ENCODE measurements around the gene GALNT18.

The GALNT18 gene

GRCh38 chr11:11572386-11572785 is 49.4 kb downstream of the GALNT18 start:
- no peaks in the 10 kb centered on the region for H3F3A ChIP-seq (ENCODE audit: insufficient read depth, low read length)
- no peak overlapping the region for H3K4me3 ChIP-seq (ENCODE audit: low read length)
- H3K9me3 ChIP-seq (replicated peaks; ENCODE audit: insufficient read depth, low read length): no peaks in the 10 kb centered on the region
- no peak overlapping the region for H3K9ac ChIP-seq (ENCODE audit: low read length)
- no peak for DNase-seq
- H3K36me3 ChIP-seq (replicated peaks; ENCODE audit: insufficient read depth, low read length): no peaks in the 10 kb centered on the region
- H3K27me3 ChIP-seq (replicated peaks; ENCODE audit: insufficient read depth, low read length): no peaks in the 10 kb centered on the region
- no peak overlapping the region for H2AFZ ChIP-seq (ENCODE audit: low read length)
- H3K27ac ChIP-seq (ENCODE audit: low read length): no peak overlapping the region
- TF ChIP-seq EZH2phosphoT487 (IDR thresholded peaks at IDR 0.05; ENCODE audit: low read length) (no peak), CTCF (IDR thresholded peaks at IDR 0.05; ENCODE audit: low read length) (no peak), EZH2 (optimal IDR thresholded peaks at IDR 0.05; ENCODE audit: low read depth, low read length) (no peak)
- no peaks in the 10 kb centered on the region for H3K4me1 ChIP-seq (ENCODE audit: low read length)
- H3K4me2 ChIP-seq (ENCODE audit: low read depth, low read length): no peak overlapping the region
- no peaks in the 10 kb centered on the region for H4K20me1 ChIP-seq (ENCODE audit: insufficient read depth, low read length)
- H3K79me2 ChIP-seq (ENCODE audit: low read length): no peaks in the 10 kb centered on the region
- H3K9me2 ChIP-seq (replicated peaks; ENCODE audit: insufficient read depth, low read length): no peaks in the 10 kb centered on the region

DNA sequence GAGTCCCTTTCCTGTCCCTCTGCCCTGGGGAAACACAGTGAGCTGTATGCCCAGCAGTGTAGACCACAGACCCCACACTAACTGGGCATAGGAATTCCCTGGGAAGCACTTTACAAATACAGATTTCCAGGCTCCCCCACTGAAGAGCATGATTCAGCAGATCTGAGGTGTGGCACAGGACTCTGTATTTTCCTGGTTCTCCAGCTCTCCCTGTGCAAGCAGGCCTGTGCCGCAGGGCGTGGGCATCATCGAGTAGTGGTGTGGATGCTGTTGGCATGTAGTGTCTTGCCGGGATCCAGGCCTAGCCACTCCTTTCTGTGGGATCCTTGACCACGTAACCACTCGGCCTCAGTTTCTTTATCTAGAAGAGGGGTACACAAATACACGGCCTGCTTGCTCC is 49.9 kb downstream of the GALNT18 start:
- H3K79me2 ChIP-seq (ENCODE audit: low read length): no peaks in the 10 kb centered on the region
- H3K9me3 ChIP-seq (replicated peaks; ENCODE audit: insufficient read depth, low read length): no peaks in the 10 kb centered on the region
- H3K9me2 ChIP-seq (replicated peaks; ENCODE audit: insufficient read depth, low read length): no peaks in the 10 kb centered on the region
- no peak overlapping the region for H3K4me2 ChIP-seq (ENCODE audit: low read depth, low read length)
- H3K36me3 ChIP-seq (replicated peaks; ENCODE audit: insufficient read depth, low read length): no peaks in the 10 kb centered on the region
- H3K27me3 ChIP-seq (replicated peaks; ENCODE audit: insufficient read depth, low read length): no peaks in the 10 kb centered on the region
- H3K9ac ChIP-seq (ENCODE audit: low read length): no peak overlapping the region
- no peaks in the 10 kb centered on the region for H3F3A ChIP-seq (ENCODE audit: insufficient read depth, low read length)
- H3K4me1 ChIP-seq (ENCODE audit: low read length): no peaks in the 10 kb centered on the region
- H2AFZ ChIP-seq (ENCODE audit: low read length): no peak overlapping the region
- H4K20me1 ChIP-seq (ENCODE audit: insufficient read depth, low read length): no peaks in the 10 kb centered on the region
- H3K27ac ChIP-seq (ENCODE audit: low read length): no peak overlapping the region
- no peak for DNase-seq
- TF ChIP-seq CTCF (IDR thresholded peaks at IDR 0.05; ENCODE audit: low read length): no peak
- TF ChIP-seq EZH2phosphoT487 (IDR thresholded peaks at IDR 0.05; ENCODE audit: low read length): no peak
- no peak for TF ChIP-seq EZH2 (optimal IDR thresholded peaks at IDR 0.05; ENCODE audit: low read depth, low read length)
- no peak overlapping the region for H3K4me3 ChIP-seq (ENCODE audit: low read length)

DNA sequence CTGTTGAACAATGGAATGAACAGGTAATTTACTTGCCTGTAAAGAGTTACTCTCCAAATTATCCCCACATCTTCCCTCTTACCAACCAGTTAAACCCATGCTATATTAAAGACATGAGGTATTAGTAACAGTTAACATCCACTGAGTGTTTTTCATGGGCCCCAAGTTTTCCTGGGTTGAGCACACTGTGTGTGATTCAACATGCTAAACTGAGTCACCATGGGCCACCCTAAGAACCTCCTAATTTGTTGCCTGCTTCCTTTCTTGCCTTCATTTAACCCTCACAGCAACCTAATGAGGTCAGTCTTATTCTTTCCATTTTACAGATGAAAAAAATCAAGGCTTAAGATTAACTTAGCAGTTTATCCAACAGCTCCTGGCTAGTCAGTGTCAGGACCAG is 51.0 kb downstream of the GALNT18 start:
- TF ChIP-seq CTCF (IDR thresholded peaks at IDR 0.05; ENCODE audit: low read length): no peak
- no peak for TF ChIP-seq EZH2phosphoT487 (IDR thresholded peaks at IDR 0.05; ENCODE audit: low read length)
- no peak for TF ChIP-seq EZH2 (optimal IDR thresholded peaks at IDR 0.05; ENCODE audit: low read depth, low read length)
- Histone ChIP-seq H3K4me2 (ENCODE audit: low read depth, low read length) (no peak overlapping the region), H3K27ac (ENCODE audit: low read length) (no peak overlapping the region), H3K9ac (ENCODE audit: low read length) (no peak overlapping the region), H2AFZ (ENCODE audit: low read length) (no peak overlapping the region), H3K9me3 (replicated peaks; ENCODE audit: insufficient read depth, low read length) (no peaks in the 10 kb centered on the region), H3K79me2 (ENCODE audit: low read length) (no peaks in the 10 kb centered on the region), H3K9me2 (replicated peaks; ENCODE audit: insufficient read depth, low read length) (no peaks in the 10 kb centered on the region), H3K4me3 (ENCODE audit: low read length) (no peak overlapping the region), H3K4me1 (ENCODE audit: low read length) (no peaks in the 10 kb centered on the region), H3K36me3 (replicated peaks; ENCODE audit: insufficient read depth, low read length) (no peaks in the 10 kb centered on the region), H4K20me1 (ENCODE audit: insufficient read depth, low read length) (no peaks in the 10 kb centered on the region), H3K27me3 (replicated peaks; ENCODE audit: insufficient read depth, low read length) (no peaks in the 10 kb centered on the region), H3F3A (ENCODE audit: insufficient read depth, low read length) (no peaks in the 10 kb centered on the region)
- DNase-seq: no peak
